Effector memory CD4-positive, alpha-beta T cell (primary cell): ENCODE data around the gene NOX5.
"Not testable (repeated sequence)": the region's sequence is repeated elsewhere in the genome, so short reads cannot be mapped to it uniquely, and the experiment has no call there.

Experiments
- DNase-seq, 3 donors: peaks; one replicate each; pipeline ENCODE4 v3.0.0-alpha.2; 2020
- H3K27ac ChIP-seq: 2 replicates; pipeline ENCODE4 v1.7.0; 2013; ENCODE audit warnings: mild to moderate bottlenecking, low read length, moderate library complexity; ENCODE audit not compliant: insufficient read depth, poor library complexity, severe bottlenecking
- H3K27me3 ChIP-seq: replicated peaks from 2 replicates; pipeline ENCODE4 v1.7.0; 2013; ENCODE audit warnings: mild to moderate bottlenecking, low read length; ENCODE audit not compliant: insufficient read depth, control insufficient read depth, poor library complexity, severe bottlenecking
- H3K36me3 ChIP-seq: 2 replicates; pipeline ENCODE4 v1.7.0; 2013; ENCODE audit warnings: mild to moderate bottlenecking, low read length, moderate library complexity; ENCODE audit not compliant: control insufficient read depth, insufficient read depth
- H3K4me1 ChIP-seq: 2 replicates; pipeline ENCODE4 v1.7.0; 2013; ENCODE audit warnings: low read length, mild to moderate bottlenecking; ENCODE audit not compliant: control insufficient read depth, insufficient read depth, poor library complexity, severe bottlenecking
- H3K4me3 ChIP-seq: 2 replicates; pipeline ENCODE4 v1.7.0; 2013; ENCODE audit warnings: low read length, low read depth, mild to moderate bottlenecking; ENCODE audit not compliant: insufficient read depth, poor library complexity, severe bottlenecking
- H3K9me3 ChIP-seq: 2 replicates; pipeline ENCODE4 v1.7.0; 2013; ENCODE audit warnings: mild to moderate bottlenecking, low read length, moderate library complexity; ENCODE audit not compliant: control insufficient read depth
- total RNA-seq, 3 donors: gene quantifications; one replicate each; lab custom pipeline; 2026; lab: John Stamatoyannopoulos, UW

The NOX5 gene
- total RNA-seq = 0 reads per million in 3 donors

- no peak within 1 kb of the TSS for H3K27ac ChIP-seq
- DNase-seq = no peak
- no peak within 1 kb of the TSS for H3K4me3 ChIP-seq
- H3K9me3 ChIP-seq = no peaks in the 10 kb centered on the region
- no peaks in the 10 kb centered on the region for H3K27me3 ChIP-seq
- H3K36me3 ChIP-seq = no peaks in the 10 kb centered on the region
- no peaks in the 10 kb centered on the region for H3K4me1 ChIP-seq
Observed at GRCh38 chr15:69014454-69014853, at the start of gene NOX5. TSS of gene NOX5 (plus strand) at chr15:69014695. CDS start at chr15:69014736, 41 bp downstream.

- no peak for DNase-seq
- H3K27me3 ChIP-seq = no peaks in the 10 kb centered on the region
- no peaks in the 10 kb centered on the region for H3K36me3 ChIP-seq
- no peaks in the 10 kb centered on the region for H3K9me3 ChIP-seq
- H3K4me1 ChIP-seq = no peaks in the 10 kb centered on the region
- no peak overlapping the region for H3K4me3 ChIP-seq
- no peak overlapping the region for H3K27ac ChIP-seq
Observed at GRCh38 chr15:68966996-68967395, 47.5 kb upstream of the NOX5 start.

GRCh38 chr15:68967948-68968347, 46.5 kb upstream of the NOX5 start:
- Histone ChIP-seq H3K4me1 (no peaks in the 10 kb centered on the region), H3K9me3 (no peaks in the 10 kb centered on the region), H3K27me3 (no peaks in the 10 kb centered on the region), H3K36me3 (no peaks in the 10 kb centered on the region), H3K27ac (no peak overlapping the region), H3K4me3 (no peak overlapping the region)
- DNase-seq = no peak

- H3K36me3 ChIP-seq = no peaks in the 10 kb centered on the region
- H3K9me3 ChIP-seq = no peaks in the 10 kb centered on the region
- no peak overlapping the region for H3K27ac ChIP-seq
- H3K4me3 ChIP-seq = no peak overlapping the region
- no peaks in the 10 kb centered on the region for H3K27me3 ChIP-seq
- H3K4me1 ChIP-seq = no peaks in the 10 kb centered on the region
- no peak for DNase-seq
Observed at GRCh38 chr15:68969298-68969697, 45.2 kb upstream of the NOX5 start.

- no peak overlapping the region for H3K27ac ChIP-seq
- H3K9me3 ChIP-seq = no peaks in the 10 kb centered on the region
- no peaks in the 10 kb centered on the region for H3K36me3 ChIP-seq
- no peak for DNase-seq
- no peak overlapping the region for H3K4me3 ChIP-seq
- H3K4me1 ChIP-seq = no peaks in the 10 kb centered on the region
- no peaks in the 10 kb centered on the region for H3K27me3 ChIP-seq
Observed at GRCh38 chr15:68972201-68973065, 42.1 kb upstream of the NOX5 start.

GRCh38 chr15:68975651-68976160, 38.8 kb upstream of the NOX5 start:
- not testable (repeated sequence) for DNase-seq, H3K27me3 ChIP-seq, H3K9me3 ChIP-seq, H3K4me3 ChIP-seq, H3K27ac ChIP-seq, H3K4me1 ChIP-seq, H3K36me3 ChIP-seq

GRCh38 chr15:68977426-68977825, 37.1 kb upstream of the NOX5 start:
- not testable (repeated sequence) for H3K27me3 ChIP-seq, H3K27ac ChIP-seq, H3K4me3 ChIP-seq, H3K9me3 ChIP-seq, H3K36me3 ChIP-seq, H3K4me1 ChIP-seq, DNase-seq

- no peaks in the 10 kb centered on the region for H3K4me1 ChIP-seq
- H3K27ac ChIP-seq = no peak overlapping the region
Observed at GRCh38 chr15:68979006-68979405, 35.5 kb upstream of the NOX5 start.

GRCh38 chr15:68979816-68980215, 34.7 kb upstream of the NOX5 start:
- H3K4me3 ChIP-seq = no peak overlapping the region
- H3K27ac ChIP-seq = no peak overlapping the region
- no peaks in the 10 kb centered on the region for H3K4me1 ChIP-seq
- H3K27me3 ChIP-seq = no peaks in the 10 kb centered on the region
- no peak for DNase-seq
- H3K36me3 ChIP-seq = no peaks in the 10 kb centered on the region
- no peaks in the 10 kb centered on the region for H3K9me3 ChIP-seq

More at GRCh38 chr15:68979006-68979405, 35.5 kb upstream of the NOX5 start:
- no peaks in the 10 kb centered on the region for H3K36me3 ChIP-seq
- DNase-seq = no peak
- H3K4me3 ChIP-seq = no peak overlapping the region
- no peaks in the 10 kb centered on the region for H3K27me3 ChIP-seq
- H3K9me3 ChIP-seq = no peaks in the 10 kb centered on the region

- DNase-seq = no peak
- no peak overlapping the region for H3K4me3 ChIP-seq
- no peaks in the 10 kb centered on the region for H3K27me3 ChIP-seq
- no peak overlapping the region for H3K27ac ChIP-seq
- no peaks in the 10 kb centered on the region for H3K4me1 ChIP-seq
- H3K36me3 ChIP-seq = no peaks in the 10 kb centered on the region
- no peaks in the 10 kb centered on the region for H3K9me3 ChIP-seq
Observed at GRCh38 chr15:68980786-68981185, 33.7 kb upstream of the NOX5 start.
